B cell (primary cell): Measurements from ENCODE around the gene TUBA4B. TPM values are rescaled to one million over a fixed set of nuclear protein-coding genes. Genes with fewer than 3 reads are reported as not detected.

Experiments used
- ATAC-seq: fragments of 200-7000 bp; cut with Tn5 transposase; one replicate; pipeline ENCODE4 v1.10.0; 2021; ENCODE audit warnings: low read depth, mild to moderate bottlenecking, moderate number of reproducible peaks, moderate library complexity
- CTCF ChIA-PET: fragments of 350-600 bp; sonication (Branson Sonifier 250); formaldehyde crosslinking; loops from one replicate; lab custom pipeline; 2021; ENCODE audit warnings: antibody characterized with exemption, inconsistent platforms; lab: Charles Lee
- POLR2A ChIA-PET: fragments of 350-600 bp; sonication (Branson Sonifier 250); formaldehyde crosslinking; loops from one replicate; lab custom pipeline; 2021; ENCODE audit warnings: antibody characterized with exemption; lab: Charles Lee
- DNase-seq: peaks from one replicate; pipeline ENCODE4 v3.0.0; 2013
- H2AFZ ChIP-seq: 2 replicates; pipeline ENCODE4 v1.6.1; 2012; ENCODE audit warnings: mild to moderate bottlenecking, low read depth, low read length; ENCODE audit not compliant: insufficient read depth, poor library complexity, severe bottlenecking
- H3K27ac ChIP-seq, 2 donors: 1 replicate in 1 of 2; 2 replicates in 1 of 2; pipeline ENCODE4 v1.5.1; 2012 to 2013; ENCODE audit warnings: low read length in 2 of 2, mild to moderate bottlenecking in 2 of 2, moderate library complexity in 1 of 2
- H3K27me3 ChIP-seq, 4 experiments: fragments of 200-600 bp in 1 of 4; sonication (generic) in 1 of 4; replicated peaks in 1 of 4; 1 replicate in 2 of 4; 2 replicates in 2 of 4; pipeline versions ENCODE4 v1.6.1 to v1.7.0; 2013 to 2016; ENCODE audit warnings: low read length in 3 of 4, mild to moderate bottlenecking in 2 of 4, mixed read lengths in 1 of 4, moderate library complexity in 1 of 4; ENCODE audit not compliant: insufficient read depth in 4 of 4, control insufficient read depth in 3 of 4; ENCODE audit errors: control extremely low read depth in 1 of 4
- H3K36me3 ChIP-seq, 2 experiments: replicated peaks in 1 of 2; 1 replicate in 1 of 2; 2 replicates in 1 of 2; pipeline versions ENCODE4 v1.6.1 to v1.7.1; 2013; ENCODE audit warnings: low read length in 1 of 2; ENCODE audit not compliant: insufficient read depth in 2 of 2, control insufficient read depth in 1 of 2; ENCODE audit errors: control extremely low read depth in 1 of 2, extremely low read depth in 1 of 2
- H3K4me1 ChIP-seq, 2 donors: fragments of 200-600 bp in 1 of 2; sonication (generic) in 1 of 2; 1 replicate in 1 of 2; 2 replicates in 1 of 2; pipeline versions ENCODE4 v1.5.1 to v1.6.1; 2013 to 2017; ENCODE audit warnings: low read length in 2 of 2; ENCODE audit not compliant: control insufficient read depth in 2 of 2, insufficient read depth in 2 of 2
- H3K4me2 ChIP-seq: replicated peaks from 2 replicates; pipeline ENCODE3; 2012; ENCODE audit warnings: mild to moderate bottlenecking, low read depth, low read length; ENCODE audit not compliant: poor library complexity, severe bottlenecking
- H3K4me3 ChIP-seq, 5 experiments: fragments of 200-600 bp in 1 of 5; sonication (generic) in 1 of 5; 1 replicate in 3 of 5; 2 replicates in 2 of 5; pipeline versions ENCODE4 v1.5.1 to v1.7.0; 2011 to 2016; ENCODE audit warnings: low read length in 4 of 5, mild to moderate bottlenecking in 4 of 5, low read depth in 2 of 5, control low read depth in 1 of 5, moderate library complexity in 1 of 5; ENCODE audit not compliant: insufficient read depth in 1 of 5; ENCODE audit errors: control extremely low read depth in 1 of 5, extremely low read depth in 1 of 5
- H3K79me2 ChIP-seq: fragments of 200-600 bp; sonication (generic); one replicate; pipeline ENCODE4 v1.6.0; 2016; ENCODE audit warnings: low read length; ENCODE audit not compliant: control insufficient read depth, insufficient read depth
- H3K9ac ChIP-seq: fragments of 200-600 bp; sonication (generic); 2 replicates; pipeline ENCODE4 v1.6.1; 2017; ENCODE audit warnings: mild to moderate bottlenecking, low read length, moderate library complexity
- H3K9me3 ChIP-seq, 3 donors: one replicate each; pipeline versions ENCODE4 v1.6.1 to v1.7.1; 2013; ENCODE audit warnings: low read length in 2 of 3; ENCODE audit not compliant: control insufficient read depth in 2 of 3, insufficient read depth in 1 of 3; ENCODE audit errors: control extremely low read depth in 1 of 3
- H4K20me1 ChIP-seq: 2 replicates; pipeline ENCODE4 v1.6.0; 2012; ENCODE audit warnings: mild to moderate bottlenecking, low read length; ENCODE audit not compliant: insufficient read depth, control insufficient read depth, poor library complexity, severe bottlenecking
- H3K27ac Mint-ChIP-seq: one replicate; pipeline ENCODE4 v1.8.0; 2021; ENCODE audit warnings: mixed read lengths
- H3K27me3 Mint-ChIP-seq: one replicate; pipeline ENCODE4 v1.8.0; 2021; ENCODE audit warnings: mixed read lengths
- H3K4me1 Mint-ChIP-seq: one replicate; pipeline ENCODE4 v1.8.0; 2021; ENCODE audit warnings: mixed read lengths
- H3K4me3 Mint-ChIP-seq: one replicate; pipeline ENCODE4 v1.8.0; 2021; ENCODE audit warnings: mixed read lengths
- H3K9me3 Mint-ChIP-seq: one replicate; pipeline ENCODE4 v1.8.0; 2022; ENCODE audit warnings: mixed read lengths; ENCODE audit not compliant: insufficient read depth
- EZH2 ChIP-seq: IDR thresholded peaks from 2 replicates; pipeline ENCODE4 v1.6.1; 2012; ENCODE audit warnings: borderline replicate concordance, low read depth, mild to moderate bottlenecking, moderate library complexity, low read length; ENCODE audit not compliant: insufficient read depth, poor library complexity, severe bottlenecking
- WGBS: methylation state at CpG from one replicate; pipeline ENCODE4 v1.1.5; 2013; ENCODE audit warnings: missing lambda C conversion rate; ENCODE audit not compliant: insufficient coverage; 5-methylcytosine and 5-hydroxymethylcytosine counted together
- intact Hi-C: fragments of 100-400 bp; cut with micrococcal nuclease; formaldehyde crosslinking; loops from one replicate; pipeline ENCODE4 v1.10.0; 2022
- polyA plus RNA-seq: library from polyadenylated mRNA; depleted of rRNA; stranded (reverse); fragments of >200 nt; gene quantifications from 2 replicates; pipeline ENCODE4 v1.2.3, GENCODE V29; 2012
- total RNA-seq, 2 donors: library from RNA; stranded (reverse); fragments of 120-200 nt in 1 of 2; gene quantifications; 1 replicate in 1 of 2; 2 replicates in 1 of 2; pipeline versions ENCODE4 v1.2.3 to v1.2.4, GENCODE V29; 2013 to 2022
- TF ChIP-seq, protein P1 (sequence below): fragments of 200-600 bp; IDR thresholded peaks from one replicate; pipeline ENCODE4 v1.8.0; 2022; ENCODE audit warnings: antibody characterized with exemption, mild to moderate bottlenecking

The TUBA4B gene
- total and polyA plus RNA-seq, 2 donors (not counting 1 experiment from before 2014, with no cell fraction given): not detected

- ATAC-seq (no peak), DNase-seq (no peak)
- no peaks in the 10 kb centered on the region for H3K27me3 Mint-ChIP-seq
- no peak overlapping the region for H3K27ac Mint-ChIP-seq
- ChIA-PET POLR2A (no interaction called here), CTCF (interaction anchor here (0.9 to 1.5 kb wide), 4 partner anchors 9 to 111 kb away, joined by 3 to 5 read pairs (median 3); no protein-coding TSS in a partner anchor)
- Histone ChIP-seq H3K4me2 (no peak overlapping the region), H4K20me1 (no peaks in the 10 kb centered on the region), H3K9ac (no peak overlapping the region), H3K9me3 (no peaks in the 10 kb centered on the region), H3K4me3 (no peak overlapping the region), H2AFZ (no peak overlapping the region), H3K4me1 (no peaks in the 10 kb centered on the region), H3K36me3 (no peaks in the 10 kb centered on the region), H3K27me3 (no peaks in the 10 kb centered on the region), H3K27ac (no peak overlapping the region), H3K79me2 (peaks cover 16% of the 10 kb centered on the region)
- intact Hi-C loops: loop anchor here (10.0 kb wide), 1 partner anchor 325 kb away; the partner anchor contains the start of gene STK11IP
- H3K4me3 Mint-ChIP-seq: no peak overlapping the region
- H3K9me3 Mint-ChIP-seq: no peaks in the 10 kb centered on the region
- H3K4me1 Mint-ChIP-seq: peaks cover 5% of the 10 kb centered on the region
- WGBS: 92% methylated on average over 8 of the region's 8 CpGs
- TF ChIP-seq, protein P1, sequence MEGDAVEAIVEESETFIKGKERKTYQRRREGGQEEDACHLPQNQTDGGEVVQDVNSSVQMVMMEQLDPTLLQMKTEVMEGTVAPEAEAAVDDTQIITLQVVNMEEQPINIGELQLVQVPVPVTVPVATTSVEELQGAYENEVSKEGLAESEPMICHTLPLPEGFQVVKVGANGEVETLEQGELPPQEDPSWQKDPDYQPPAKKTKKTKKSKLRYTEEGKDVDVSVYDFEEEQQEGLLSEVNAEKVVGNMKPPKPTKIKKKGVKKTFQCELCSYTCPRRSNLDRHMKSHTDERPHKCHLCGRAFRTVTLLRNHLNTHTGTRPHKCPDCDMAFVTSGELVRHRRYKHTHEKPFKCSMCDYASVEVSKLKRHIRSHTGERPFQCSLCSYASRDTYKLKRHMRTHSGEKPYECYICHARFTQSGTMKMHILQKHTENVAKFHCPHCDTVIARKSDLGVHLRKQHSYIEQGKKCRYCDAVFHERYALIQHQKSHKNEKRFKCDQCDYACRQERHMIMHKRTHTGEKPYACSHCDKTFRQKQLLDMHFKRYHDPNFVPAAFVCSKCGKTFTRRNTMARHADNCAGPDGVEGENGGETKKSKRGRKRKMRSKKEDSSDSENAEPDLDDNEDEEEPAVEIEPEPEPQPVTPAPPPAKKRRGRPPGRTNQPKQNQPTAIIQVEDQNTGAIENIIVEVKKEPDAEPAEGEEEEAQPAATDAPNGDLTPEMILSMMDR: no peak
- TF ChIP-seq EZH2: no peak
Observed at GRCh38 chr2:219269362-219270054, 16.5 kb downstream of the TUBA4B start.

DNA sequence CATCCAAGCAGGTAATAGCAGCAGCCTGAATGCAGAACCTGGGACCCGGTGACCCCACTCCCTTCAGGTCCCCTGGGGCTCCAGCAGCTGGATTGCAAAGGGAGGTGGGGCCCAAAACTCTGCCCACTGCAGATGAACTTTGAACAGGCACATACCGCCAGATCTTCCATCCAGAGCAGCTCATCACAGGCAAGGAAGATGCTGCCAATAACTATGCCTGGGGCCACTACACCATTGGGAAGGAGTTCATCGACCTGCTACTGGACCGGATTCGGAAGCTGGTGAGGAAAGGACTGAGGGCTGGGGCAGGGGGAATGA lies 17.0 kb downstream of the TUBA4B start:
- H3K9me3 ChIP-seq: no peaks in the 10 kb centered on the region
- Mint-ChIP-seq H3K4me1 (peaks cover 8% of the 10 kb centered on the region), H3K27ac (no peak overlapping the region), H3K9me3 (no peaks in the 10 kb centered on the region), H3K4me3 (no peak overlapping the region), H3K27me3 (no peaks in the 10 kb centered on the region)
- TF ChIP-seq, protein P1: no peak
- TF ChIP-seq EZH2: no peak
- no peak for DNase-seq
- intact Hi-C loops: loop anchor here (10.0 kb wide), 1 partner anchor 325 kb away; the partner anchor contains the start of gene STK11IP
- WGBS: 91% methylated on average over 5 of the region's 5 CpGs
- no peaks in the 10 kb centered on the region for H3K36me3 ChIP-seq
- no peak for ATAC-seq
- H4K20me1 ChIP-seq: no peaks in the 10 kb centered on the region
- H3K79me2 ChIP-seq: peaks cover 21% of the 10 kb centered on the region
- POLR2A ChIA-PET: no interaction called here
- H2AFZ ChIP-seq: no peak overlapping the region
- H3K4me1 ChIP-seq: no peaks in the 10 kb centered on the region
- H3K27me3 ChIP-seq: no peaks in the 10 kb centered on the region
- H3K4me3 ChIP-seq: no peak overlapping the region
- no peak overlapping the region for H3K9ac ChIP-seq
- no peak overlapping the region for H3K27ac ChIP-seq
- no peak overlapping the region for H3K4me2 ChIP-seq
- CTCF ChIA-PET: interaction anchor here (0.9 to 1.5 kb wide), 3 partner anchors 14 to 111 kb away, joined by 3 to 5 read pairs (median 3); no protein-coding TSS in a partner anchor
